ENCODE data around the gene CKM. TPM values are rescaled to one million over a fixed set of nuclear protein-coding genes. Genes with fewer than 3 reads are reported as not detected.
"Not testable (repeated sequence)": the region's sequence is repeated elsewhere in the genome, so short reads cannot be mapped to it uniquely, and the experiment has no call there.

Gene CKM
- total and polyA plus RNA-seq, 2 experiments from 2014 or later: 1.0 to 1.3 TPM

DNA sequence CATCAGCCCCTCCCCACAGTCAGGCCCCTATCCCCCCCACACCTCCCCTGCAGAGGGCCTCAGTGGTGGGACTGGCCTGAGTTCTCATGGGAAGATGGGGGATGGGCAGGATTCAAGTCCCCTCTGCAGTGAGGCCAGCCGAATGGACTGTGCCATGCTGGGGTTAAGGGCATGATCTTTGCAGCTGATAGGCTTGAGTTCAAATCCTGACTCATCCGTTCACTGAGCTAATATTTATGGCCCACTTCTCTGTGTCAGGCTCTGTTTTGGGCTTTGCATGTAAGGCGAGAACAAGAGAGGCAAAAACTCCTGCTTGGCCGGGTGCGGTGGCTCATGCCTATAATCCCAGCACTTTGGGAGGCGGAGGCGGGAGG, 51.0 kb downstream of the CKM start:
- Histone ChIP-seq H4K20me1 (ENCODE audit: insufficient read depth, poor library complexity, severe bottlenecking) (no peaks in the 10 kb centered on the region), H3K9me2 (replicated peaks; ENCODE audit: insufficient read depth) (no peaks in the 10 kb centered on the region), H3K36me3 (replicated peaks; ENCODE audit: insufficient read depth, low read depth) (no peaks in the 10 kb centered on the region), H3K4me1 (ENCODE audit: insufficient read depth) (peaks cover 12% of the 10 kb centered on the region), H3K9me3 (ENCODE audit: low read depth) (no peaks in the 10 kb centered on the region), H3K27me3 (no peaks in the 10 kb centered on the region), H3K4me3 (no peak overlapping the region), H3K79me2 (no peaks in the 10 kb centered on the region), H3K27ac (no peak overlapping the region), H2AFZ (no peak overlapping the region), H3K4me2 (no peak overlapping the region)
- TF ChIP-seq EZH2 (IDR thresholded peaks at IDR 0.05; ENCODE audit: borderline replicate concordance): no peak
- no peak for TF ChIP-seq EZH2phosphoT487 (IDR thresholded peaks at IDR 0.05; ENCODE audit: low read depth, severe bottlenecking, unreplicated experiment)
- TF ChIP-seq, protein P1, sequence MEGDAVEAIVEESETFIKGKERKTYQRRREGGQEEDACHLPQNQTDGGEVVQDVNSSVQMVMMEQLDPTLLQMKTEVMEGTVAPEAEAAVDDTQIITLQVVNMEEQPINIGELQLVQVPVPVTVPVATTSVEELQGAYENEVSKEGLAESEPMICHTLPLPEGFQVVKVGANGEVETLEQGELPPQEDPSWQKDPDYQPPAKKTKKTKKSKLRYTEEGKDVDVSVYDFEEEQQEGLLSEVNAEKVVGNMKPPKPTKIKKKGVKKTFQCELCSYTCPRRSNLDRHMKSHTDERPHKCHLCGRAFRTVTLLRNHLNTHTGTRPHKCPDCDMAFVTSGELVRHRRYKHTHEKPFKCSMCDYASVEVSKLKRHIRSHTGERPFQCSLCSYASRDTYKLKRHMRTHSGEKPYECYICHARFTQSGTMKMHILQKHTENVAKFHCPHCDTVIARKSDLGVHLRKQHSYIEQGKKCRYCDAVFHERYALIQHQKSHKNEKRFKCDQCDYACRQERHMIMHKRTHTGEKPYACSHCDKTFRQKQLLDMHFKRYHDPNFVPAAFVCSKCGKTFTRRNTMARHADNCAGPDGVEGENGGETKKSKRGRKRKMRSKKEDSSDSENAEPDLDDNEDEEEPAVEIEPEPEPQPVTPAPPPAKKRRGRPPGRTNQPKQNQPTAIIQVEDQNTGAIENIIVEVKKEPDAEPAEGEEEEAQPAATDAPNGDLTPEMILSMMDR (IDR thresholded peaks at IDR 0.05; ENCODE audit: poor library complexity): no peak
- no peak for DNase-seq (ENCODE audit: low spot score)
- WGBS (ENCODE audit: low lambda C conversion rate, missing lambda C conversion rate): 82% methylated on average over 7 of the region's 7 CpGs

DNA sequence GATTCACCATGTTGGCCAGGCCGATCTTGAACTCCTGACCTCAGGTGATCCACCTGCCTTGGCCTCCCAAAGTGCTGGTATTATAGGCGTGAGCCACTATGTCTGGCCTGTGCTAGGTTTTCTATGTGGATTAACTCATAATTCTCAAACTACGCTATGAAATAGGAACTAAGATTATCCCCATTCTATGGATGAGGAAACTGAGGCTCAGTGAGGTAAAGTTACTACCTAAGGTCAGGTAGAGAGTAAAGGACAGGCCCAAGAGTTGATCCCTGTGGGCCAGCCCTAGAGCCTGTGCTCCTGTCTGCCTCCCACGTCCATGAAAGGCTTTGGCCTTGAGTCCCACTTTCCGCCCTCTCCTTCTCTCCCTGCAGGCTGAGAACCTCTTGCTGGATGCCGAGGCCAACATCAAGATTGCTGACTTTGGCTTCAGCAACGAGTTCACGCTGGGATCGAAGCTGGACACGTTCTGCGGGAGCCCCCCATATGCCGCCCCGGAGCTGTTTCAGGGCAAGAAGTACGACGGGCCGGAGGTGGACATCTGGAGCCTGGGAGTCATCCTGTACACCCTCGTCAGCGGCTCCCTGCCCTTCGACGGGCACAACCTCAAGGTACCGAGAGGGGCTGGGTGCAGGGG, 51.5 kb downstream of the CKM start:
- 94% methylated on average over 20 of the region's 21 CpGs for WGBS (ENCODE audit: low lambda C conversion rate, missing lambda C conversion rate)
- Histone ChIP-seq H3K27me3 (no peaks in the 10 kb centered on the region), H3K4me2 (no peak overlapping the region), H3K79me2 (no peaks in the 10 kb centered on the region), H3K9me3 (ENCODE audit: low read depth) (no peaks in the 10 kb centered on the region), H3K27ac (no peak overlapping the region), H2AFZ (no peak overlapping the region), H3K4me1 (ENCODE audit: insufficient read depth) (peaks cover 11% of the 10 kb centered on the region), H3K36me3 (replicated peaks; ENCODE audit: insufficient read depth, low read depth) (no peaks in the 10 kb centered on the region), H3K4me3 (no peak overlapping the region), H4K20me1 (ENCODE audit: insufficient read depth, poor library complexity, severe bottlenecking) (no peaks in the 10 kb centered on the region), H3K9me2 (replicated peaks; ENCODE audit: insufficient read depth) (no peaks in the 10 kb centered on the region)
- TF ChIP-seq EZH2 (IDR thresholded peaks at IDR 0.05; ENCODE audit: borderline replicate concordance) (no peak), EZH2phosphoT487 (IDR thresholded peaks at IDR 0.05; ENCODE audit: low read depth, severe bottlenecking, unreplicated experiment) (no peak)
- TF ChIP-seq, protein P1 (IDR thresholded peaks at IDR 0.05; ENCODE audit: poor library complexity): no peak
- DNase-seq (ENCODE audit: low spot score): no peak

DNA sequence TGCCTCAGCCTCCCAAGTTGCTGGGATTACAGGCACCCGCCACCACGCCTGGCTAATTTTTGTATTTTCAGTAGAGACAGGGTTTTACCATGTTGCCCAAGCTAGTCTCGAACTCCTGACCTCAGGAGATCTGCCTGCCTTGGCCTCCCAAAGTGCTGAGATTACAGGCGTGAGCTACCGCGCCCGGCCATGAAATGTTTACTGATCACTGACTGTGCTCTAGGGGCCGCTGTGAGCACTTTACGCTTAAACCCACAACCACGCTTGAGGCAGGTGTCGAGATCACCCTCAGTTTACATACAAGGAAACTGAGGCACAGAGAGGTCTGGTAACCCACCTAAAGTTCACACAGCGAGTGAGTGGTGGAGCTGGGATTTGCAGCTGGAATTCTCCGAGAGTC, 52.7 kb downstream of the CKM start:
- not testable (repeated sequence) for H3K9me2 ChIP-seq (replicated peaks; ENCODE audit: insufficient read depth); H3K36me3 ChIP-seq (replicated peaks; ENCODE audit: insufficient read depth, low read depth); H3K4me3 ChIP-seq; H4K20me1 ChIP-seq (ENCODE audit: insufficient read depth, poor library complexity, severe bottlenecking); H3K4me1 ChIP-seq (ENCODE audit: insufficient read depth); H3K27me3 ChIP-seq; H3K79me2 ChIP-seq; H2AFZ ChIP-seq; DNase-seq (ENCODE audit: low spot score); H3K4me2 ChIP-seq; H3K9me3 ChIP-seq (ENCODE audit: low read depth); H3K27ac ChIP-seq
- WGBS (ENCODE audit: low lambda C conversion rate, missing lambda C conversion rate): 94% methylated on average over 13 of the region's 13 CpGs

DNA sequence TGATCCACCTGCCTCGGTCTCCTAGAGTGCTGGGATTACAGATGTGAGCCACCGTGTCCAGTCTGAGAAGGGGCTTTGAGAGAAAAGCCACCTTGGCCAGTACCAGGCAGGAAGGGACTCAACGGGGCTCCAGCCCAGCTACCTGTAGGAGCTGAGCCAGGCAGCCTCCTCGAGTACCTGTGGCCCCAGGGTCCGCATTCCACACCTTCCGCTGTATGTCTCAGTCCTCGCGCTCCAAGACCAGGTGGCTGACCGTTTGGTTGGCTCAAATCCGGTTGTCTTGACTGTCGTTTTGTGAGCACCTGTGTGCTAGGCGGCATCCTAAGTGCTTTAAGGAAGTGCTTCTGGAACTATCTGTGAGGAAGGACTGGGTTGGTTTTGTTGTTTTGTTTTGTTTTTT, 55.4 kb downstream of the CKM start:
- Histone ChIP-seq H4K20me1 (ENCODE audit: insufficient read depth, poor library complexity, severe bottlenecking) (no peaks in the 10 kb centered on the region), H3K4me3 (no peak overlapping the region), H3K9me3 (ENCODE audit: low read depth) (no peaks in the 10 kb centered on the region), H3K9me2 (replicated peaks; ENCODE audit: insufficient read depth) (no peaks in the 10 kb centered on the region), H3K27ac (no peak overlapping the region), H3K27me3 (no peaks in the 10 kb centered on the region), H3K4me1 (ENCODE audit: insufficient read depth) (no peaks in the 10 kb centered on the region), H3K36me3 (replicated peaks; ENCODE audit: insufficient read depth, low read depth) (no peaks in the 10 kb centered on the region), H3K4me2 (no peak overlapping the region), H3K79me2 (no peaks in the 10 kb centered on the region), H2AFZ (no peak overlapping the region)
- DNase-seq (ENCODE audit: low spot score): no peak
- TF ChIP-seq EZH2 (IDR thresholded peaks at IDR 0.05; ENCODE audit: borderline replicate concordance) (no peak), EZH2phosphoT487 (IDR thresholded peaks at IDR 0.05; ENCODE audit: low read depth, severe bottlenecking, unreplicated experiment) (no peak)
- TF ChIP-seq, protein P1 (IDR thresholded peaks at IDR 0.05; ENCODE audit: poor library complexity): no peak
- WGBS (ENCODE audit: low lambda C conversion rate, missing lambda C conversion rate): 93% methylated on average over 11 of the region's 12 CpGs

Data from hepatocyte (in vitro differentiated cells).